ENCODE results near the gene BAG3. TPM values are rescaled to one million over a fixed set of nuclear protein-coding genes. Genes with fewer than 3 reads are reported as not detected.
A peak's percentile ranks its signal among the peaks of the same experiment; 100 is the strongest.

The BAG3 gene
- total RNA-seq, 1 experiment from 2014 or later: 57.6 TPM

DNA sequence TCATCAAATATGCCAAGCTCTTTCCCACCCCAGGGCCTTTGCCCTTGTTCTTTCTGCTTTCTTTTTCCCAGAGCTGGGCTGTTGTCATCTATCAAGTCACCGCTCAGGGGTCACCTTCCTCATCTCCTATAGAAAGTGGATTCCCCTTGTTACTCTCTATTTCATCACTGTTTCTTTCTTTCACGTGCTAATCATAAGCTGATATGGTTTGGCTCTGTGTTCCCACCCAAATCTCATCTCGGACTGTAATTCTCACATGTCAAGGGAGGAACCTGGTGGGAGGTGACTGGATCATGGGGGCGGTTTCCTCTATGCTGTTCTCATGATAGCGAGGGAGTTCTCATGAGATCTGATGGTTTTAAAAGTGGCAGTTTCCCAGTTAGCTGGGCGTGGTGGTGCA, 37.4 kb upstream of the BAG3 start:
- ChIA-PET POLR2A (ENCODE audit: low non-redundant PET) (no interaction called here), CTCF (no interaction called here)
- no peaks in the 10 kb centered on the region for H3K9me3 ChIP-seq (ENCODE audit: low read depth, low read length, poor library complexity, severe bottlenecking)
- H3K27ac ChIP-seq (ENCODE audit: low read depth, low read length, poor library complexity, severe bottlenecking): no peak overlapping the region
- H3K4me3 ChIP-seq (ENCODE audit: low read depth, low read length, poor library complexity, severe bottlenecking): no peak overlapping the region
- BruUV-seq (replicated peaks): no TSS peak
- H3K4me1 ChIP-seq (ENCODE audit: insufficient read depth, low read length, poor library complexity, severe bottlenecking): no peaks in the 10 kb centered on the region
- intact Hi-C loops (cut with micrococcal nuclease; ENCODE audit: unreplicated experiment): no loop called here
- TF ChIP-seq, protein P1, sequence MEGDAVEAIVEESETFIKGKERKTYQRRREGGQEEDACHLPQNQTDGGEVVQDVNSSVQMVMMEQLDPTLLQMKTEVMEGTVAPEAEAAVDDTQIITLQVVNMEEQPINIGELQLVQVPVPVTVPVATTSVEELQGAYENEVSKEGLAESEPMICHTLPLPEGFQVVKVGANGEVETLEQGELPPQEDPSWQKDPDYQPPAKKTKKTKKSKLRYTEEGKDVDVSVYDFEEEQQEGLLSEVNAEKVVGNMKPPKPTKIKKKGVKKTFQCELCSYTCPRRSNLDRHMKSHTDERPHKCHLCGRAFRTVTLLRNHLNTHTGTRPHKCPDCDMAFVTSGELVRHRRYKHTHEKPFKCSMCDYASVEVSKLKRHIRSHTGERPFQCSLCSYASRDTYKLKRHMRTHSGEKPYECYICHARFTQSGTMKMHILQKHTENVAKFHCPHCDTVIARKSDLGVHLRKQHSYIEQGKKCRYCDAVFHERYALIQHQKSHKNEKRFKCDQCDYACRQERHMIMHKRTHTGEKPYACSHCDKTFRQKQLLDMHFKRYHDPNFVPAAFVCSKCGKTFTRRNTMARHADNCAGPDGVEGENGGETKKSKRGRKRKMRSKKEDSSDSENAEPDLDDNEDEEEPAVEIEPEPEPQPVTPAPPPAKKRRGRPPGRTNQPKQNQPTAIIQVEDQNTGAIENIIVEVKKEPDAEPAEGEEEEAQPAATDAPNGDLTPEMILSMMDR (conservative IDR thresholded peaks at IDR 0.05; ENCODE audit: low read depth, low read length): no peak
- TF ChIP-seq EZH2 (IDR thresholded peaks at IDR 0.05; ENCODE audit: borderline replicate concordance, low read depth, low read length, poor library complexity, severe bottlenecking): no peak
- DNase-seq (ENCODE audit: low spot score): no peak
- H3K36me3 ChIP-seq (ENCODE audit: insufficient read depth, low read length, poor library complexity, severe bottlenecking): no peaks in the 10 kb centered on the region
- no peaks in the 10 kb centered on the region for H3K27me3 ChIP-seq (replicated peaks; ENCODE audit: insufficient read depth, low read depth, low read length, poor library complexity)

DNA sequence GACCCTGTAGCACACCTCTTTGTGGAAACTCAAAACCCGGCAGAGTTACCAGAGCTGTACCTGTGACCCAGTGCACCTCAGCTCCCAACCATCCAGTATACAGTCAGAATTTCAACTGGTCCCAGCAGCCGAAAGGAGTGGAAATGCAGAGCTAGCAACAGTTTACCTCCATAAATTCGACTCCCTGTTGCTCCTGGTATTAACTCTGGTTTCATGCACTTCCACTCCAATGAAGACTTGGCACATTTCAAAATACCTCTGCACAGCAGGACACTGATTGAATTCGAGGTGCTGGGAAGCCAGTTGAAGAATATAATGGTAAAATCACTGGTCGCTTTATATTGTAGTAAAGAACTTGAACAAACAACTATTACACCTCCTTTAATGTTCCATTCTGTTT, 36.5 kb upstream of the BAG3 start:
- CTCF ChIA-PET: no interaction called here
- no peaks in the 10 kb centered on the region for H3K9me3 ChIP-seq (ENCODE audit: low read depth, low read length, poor library complexity, severe bottlenecking)
- intact Hi-C loops (cut with micrococcal nuclease; ENCODE audit: unreplicated experiment): no loop called here
- no peaks in the 10 kb centered on the region for H3K36me3 ChIP-seq (ENCODE audit: insufficient read depth, low read length, poor library complexity, severe bottlenecking)
- H3K4me3 ChIP-seq (ENCODE audit: low read depth, low read length, poor library complexity, severe bottlenecking): no peak overlapping the region
- POLR2A ChIA-PET (ENCODE audit: low non-redundant PET): no interaction called here
- H3K27me3 ChIP-seq (replicated peaks; ENCODE audit: insufficient read depth, low read depth, low read length, poor library complexity): no peaks in the 10 kb centered on the region
- H3K27ac ChIP-seq (ENCODE audit: low read depth, low read length, poor library complexity, severe bottlenecking): no peak overlapping the region
- H3K4me1 ChIP-seq (ENCODE audit: insufficient read depth, low read length, poor library complexity, severe bottlenecking): no peaks in the 10 kb centered on the region
- DNase-seq (ENCODE audit: low spot score): no peak
- no TSS peak for BruUV-seq (replicated peaks)
- no peak for TF ChIP-seq EZH2 (IDR thresholded peaks at IDR 0.05; ENCODE audit: borderline replicate concordance, low read depth, low read length, poor library complexity, severe bottlenecking)
- TF ChIP-seq, protein P1 (conservative IDR thresholded peaks at IDR 0.05; ENCODE audit: low read depth, low read length): no peak

DNA sequence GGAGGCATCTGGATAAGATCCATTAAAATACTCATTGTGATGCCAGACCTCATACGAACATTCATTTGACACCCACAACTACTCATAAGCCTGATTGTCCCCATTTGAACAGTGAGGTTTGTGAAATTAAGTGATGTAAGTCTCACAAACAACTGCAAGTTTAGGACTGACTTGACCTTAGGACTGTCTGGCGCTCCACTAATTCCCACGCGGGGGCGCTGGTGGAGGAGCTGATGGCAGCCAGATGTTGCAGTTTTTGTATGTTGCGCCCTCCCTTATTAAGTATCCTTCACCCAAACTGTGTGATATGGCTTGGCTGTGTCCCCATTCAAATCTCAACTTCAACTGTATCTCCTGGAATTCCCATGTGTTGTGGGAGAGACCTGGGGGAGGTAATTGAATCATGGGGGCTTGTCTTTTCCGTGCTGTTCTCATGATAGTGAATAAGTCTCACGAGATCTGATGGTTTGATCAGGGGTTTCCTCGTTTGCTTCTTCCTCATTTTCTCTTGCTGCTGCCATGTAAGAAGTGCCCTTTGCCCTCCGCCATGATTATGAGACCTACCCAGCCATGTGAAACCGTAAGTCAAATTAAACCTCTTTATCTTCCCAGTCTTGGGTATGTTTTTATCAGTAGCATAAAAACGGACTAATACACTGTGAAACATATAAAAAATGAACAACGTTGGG, 34.2 kb upstream of the BAG3 start:
- no peak overlapping the region for H3K4me3 ChIP-seq (ENCODE audit: low read depth, low read length, poor library complexity, severe bottlenecking)
- intact Hi-C loops (cut with micrococcal nuclease; ENCODE audit: unreplicated experiment): no loop called here
- TF ChIP-seq EZH2 (IDR thresholded peaks at IDR 0.05; ENCODE audit: borderline replicate concordance, low read depth, low read length, poor library complexity, severe bottlenecking): no peak
- TF ChIP-seq, protein P1 (conservative IDR thresholded peaks at IDR 0.05; ENCODE audit: low read depth, low read length): peak; percentile 55
- no TSS peak for BruUV-seq (replicated peaks)
- H3K27ac ChIP-seq (ENCODE audit: low read depth, low read length, poor library complexity, severe bottlenecking): no peak overlapping the region
- ChIA-PET CTCF (no interaction called here), POLR2A (ENCODE audit: low non-redundant PET) (no interaction called here)
- H3K4me1 ChIP-seq (ENCODE audit: insufficient read depth, low read length, poor library complexity, severe bottlenecking): peaks cover 13% of the 10 kb centered on the region
- H3K9me3 ChIP-seq (ENCODE audit: low read depth, low read length, poor library complexity, severe bottlenecking): no peaks in the 10 kb centered on the region
- H3K36me3 ChIP-seq (ENCODE audit: insufficient read depth, low read length, poor library complexity, severe bottlenecking): no peaks in the 10 kb centered on the region
- DNase-seq (ENCODE audit: low spot score): peak; percentile 46
- H3K27me3 ChIP-seq (replicated peaks; ENCODE audit: insufficient read depth, low read depth, low read length, poor library complexity): no peaks in the 10 kb centered on the region
